ENCODE results near the gene EGF.

EGF gene

GRCh38 chr4:109890076-109890475 is 22.6 kb upstream of the EGF start:
- CTCF ChIA-PET, result no interaction called here

More at GRCh38 chr4:109890076-109890475, 22.6 kb upstream of the EGF start:
- no peak overlapping the region for H3K27ac ChIP-seq (ENCODE audit: extremely low read depth, low read depth, low read length)
- H3K4me1 ChIP-seq (ENCODE audit: control insufficient read depth, insufficient read depth, low read length), result no peaks in the 10 kb centered on the region
- H3K9me3 ChIP-seq (ENCODE audit: control insufficient read depth, insufficient read depth, low read depth, low read length), result no peaks in the 10 kb centered on the region
- no peak for TF ChIP-seq ZBTB17 (tag by site-specific recombination; IDR thresholded peaks at IDR 0.05)
- TF ChIP-seq HIC1 (tag by site-specific recombination; IDR thresholded peaks at IDR 0.05), result no peak
- no peak for TF ChIP-seq AEBP2 (tag by site-specific recombination; IDR thresholded peaks at IDR 0.05; ENCODE audit: borderline replicate concordance)
- TF ChIP-seq ZNF37A (tag by site-specific recombination; IDR thresholded peaks at IDR 0.05), result no peak
- no peak for TF ChIP-seq ZNF146 (tag by site-specific recombination; IDR thresholded peaks at IDR 0.05)
- TF ChIP-seq ZNF518A (tag by site-specific recombination; conservative IDR thresholded peaks at IDR 0.05; ENCODE audit: low read depth), result no peak
- TF ChIP-seq SP3 (tag by site-specific recombination; IDR thresholded peaks at IDR 0.05), result no peak
- no peak for TF ChIP-seq ZNF223 (tag by site-specific recombination; IDR thresholded peaks at IDR 0.05)
- no peak for TF ChIP-seq ZNF132 (tag by site-specific recombination; IDR thresholded peaks at IDR 0.05; ENCODE audit: borderline replicate concordance)
- TF ChIP-seq BCL6B (tag by site-specific recombination; IDR thresholded peaks at IDR 0.05), result no peak
- no peak for TF ChIP-seq PBX3 (CRISPR knock-in tag; IDR thresholded peaks at IDR 0.05)
- POLR2A ChIA-PET, result no interaction called here
- no peak overlapping the region for H3K4me3 ChIP-seq (ENCODE audit: low read depth, low read length)
- H3K36me3 ChIP-seq (ENCODE audit: control insufficient read depth in 2 of 2, insufficient read depth in 1 of 2, low read length in 2 of 2), result no peaks in the 10 kb centered on the region
